Fibroblast of skin of right quadriceps (primary cell): ENCODE results near the gene PACS1.
A peak's percentile ranks its signal among the peaks of the same experiment; 100 is the strongest.

Experiments used
- DNase-seq: peaks from one replicate; pipeline ENCODE4 v3.0.0-alpha.2; 2013

PACS1 gene

DNA sequence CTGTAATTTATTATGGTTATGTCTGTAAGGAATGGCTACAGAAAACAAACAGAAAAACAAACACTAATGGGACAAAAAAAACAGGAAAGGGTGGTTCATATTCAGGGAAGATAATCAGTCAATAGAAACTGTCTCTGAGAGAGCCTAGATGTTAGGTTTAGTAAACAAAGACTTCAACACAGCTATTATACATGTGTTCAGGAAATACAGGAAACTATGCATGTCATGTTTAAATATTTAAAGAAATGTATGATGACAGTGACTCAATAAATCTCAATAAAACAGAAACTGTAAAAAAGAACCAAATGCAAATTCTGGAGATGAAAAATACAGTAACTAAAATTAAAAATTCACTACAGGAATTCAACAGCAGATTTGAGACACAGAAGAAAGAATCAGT lies 76.0 kb downstream of the PACS1 start:
- DNase-seq, result no peak

DNA sequence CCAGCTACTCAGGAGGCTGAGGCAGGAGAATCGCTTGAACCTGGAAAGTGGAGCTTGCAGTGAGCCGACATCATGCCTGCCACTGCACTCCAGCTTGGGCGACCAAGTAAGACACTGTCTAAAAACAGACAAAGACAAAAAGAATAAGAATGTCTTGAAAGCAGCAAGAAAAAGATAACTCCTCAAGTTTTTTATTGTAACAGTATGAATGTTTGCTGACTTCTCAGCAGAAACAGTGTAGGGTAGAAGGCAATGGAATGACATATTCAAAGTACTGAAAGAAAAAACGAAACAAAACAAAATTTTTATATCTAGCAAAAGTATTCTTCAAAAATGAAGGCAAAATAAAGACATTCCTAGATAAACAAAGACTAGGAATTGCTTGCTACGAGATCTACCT lies 76.9 kb downstream of the PACS1 start:
- no peak for DNase-seq

DNA sequence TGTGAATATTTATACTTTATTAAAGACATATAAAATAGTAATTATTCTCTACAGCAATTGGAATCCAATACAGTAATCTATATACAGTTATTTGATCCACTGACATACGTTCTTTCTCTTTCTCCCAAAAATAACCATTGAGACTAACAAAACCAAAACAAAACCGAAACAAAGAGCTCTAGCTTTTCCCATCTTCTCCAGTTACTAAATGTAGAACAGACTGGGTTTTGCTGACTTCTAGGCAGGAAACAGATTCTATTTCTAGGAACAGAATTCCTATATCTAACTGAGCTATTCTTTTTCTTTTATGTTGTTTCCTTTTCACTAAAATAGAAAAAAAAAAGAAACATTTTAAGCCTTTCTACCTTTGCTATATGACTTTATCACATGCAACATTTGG lies 80.1 kb downstream of the PACS1 start:
- no peak for DNase-seq

DNA sequence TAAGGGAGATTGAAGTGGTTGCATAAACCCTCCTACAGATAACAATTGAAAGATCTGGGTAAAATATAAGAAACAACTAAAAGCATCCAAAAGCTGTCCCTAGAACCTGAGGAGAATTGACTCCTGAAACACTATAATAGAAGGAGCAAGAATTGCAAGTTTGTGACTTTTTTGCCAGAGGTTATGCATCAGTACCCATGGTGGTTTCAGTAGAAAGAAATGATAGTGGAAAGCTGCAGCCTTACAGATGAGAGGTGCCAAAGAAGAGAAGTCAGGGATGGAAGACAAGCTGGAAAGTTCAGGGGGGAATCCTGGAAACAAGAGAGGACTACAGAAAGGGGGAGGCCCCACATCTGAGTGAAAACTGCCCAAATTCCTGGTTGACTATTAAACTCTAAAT lies 80.7 kb downstream of the PACS1 start:
- no peak for DNase-seq

DNA sequence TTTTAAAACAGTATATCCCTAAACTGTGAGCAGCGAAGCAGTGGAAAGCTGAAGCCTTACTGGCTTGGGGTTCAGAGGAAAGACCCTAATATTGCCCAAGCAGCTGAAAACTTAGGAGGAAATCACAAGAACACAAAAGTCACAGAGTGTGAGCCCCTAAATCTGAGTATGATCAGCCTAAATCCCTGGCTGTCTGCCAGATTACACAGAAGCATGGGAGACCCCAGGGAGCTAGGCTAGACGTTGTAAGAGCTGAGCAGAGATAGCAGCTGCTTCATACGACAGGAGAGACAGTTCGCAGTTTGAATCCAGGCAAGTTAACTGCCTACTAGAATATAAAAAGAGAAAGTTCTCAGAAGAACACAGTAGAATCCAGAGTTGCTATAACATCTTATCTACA lies 81.2 kb downstream of the PACS1 start:
- no peak for DNase-seq

DNA sequence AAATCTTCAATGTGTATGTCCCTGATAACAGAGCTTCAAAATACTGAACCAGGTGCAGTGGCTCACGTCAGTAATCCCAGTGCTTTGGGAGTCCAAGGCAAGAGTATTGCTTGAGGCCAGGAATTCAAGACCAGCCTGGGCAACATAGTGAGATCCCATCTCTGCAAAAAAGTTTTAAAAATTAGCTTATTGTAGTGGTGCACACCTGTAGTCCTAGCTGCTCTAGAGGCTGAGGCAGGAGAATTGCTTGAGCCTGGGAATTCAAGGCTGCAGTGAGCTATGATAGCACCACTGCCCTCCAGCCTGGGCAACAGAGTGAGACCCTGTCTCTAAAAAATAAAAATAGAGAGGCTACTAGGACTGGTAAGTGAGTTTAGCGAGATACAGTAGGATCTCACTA lies 84.0 kb downstream of the PACS1 start:
- no peak for DNase-seq

DNA sequence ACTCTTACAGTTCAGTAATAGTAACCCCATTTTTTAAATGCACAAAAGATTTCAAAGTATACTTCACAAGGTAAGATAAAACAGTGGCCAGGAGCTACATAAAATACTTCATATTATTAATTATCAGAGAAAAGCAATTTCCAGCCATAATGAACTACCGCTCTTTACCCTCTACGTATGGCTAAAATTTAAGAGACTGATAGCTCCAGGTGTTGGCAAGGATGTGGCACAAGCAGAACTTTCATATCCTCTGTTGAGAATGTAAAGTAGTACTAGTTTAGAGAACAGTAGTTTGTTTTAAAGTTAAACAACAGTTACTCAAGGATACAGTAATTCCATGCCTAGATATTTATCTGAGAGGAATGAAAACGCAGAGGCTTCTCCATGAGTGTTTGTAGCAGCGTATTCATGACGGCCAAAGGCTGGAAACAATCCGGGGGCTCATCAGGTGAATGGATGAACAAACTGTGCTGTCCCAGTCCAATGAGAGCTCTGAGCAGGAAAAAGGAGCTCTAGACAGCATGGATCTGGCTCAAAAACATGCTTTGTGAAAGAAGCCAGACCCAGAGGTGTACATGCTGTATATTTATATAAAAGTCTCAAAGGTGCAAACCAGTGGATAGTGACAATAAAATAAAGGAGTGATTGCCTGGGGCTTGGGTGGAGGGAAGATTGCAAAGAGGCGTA lies 85.5 kb downstream of the PACS1 start:
- no peak for DNase-seq

DNA sequence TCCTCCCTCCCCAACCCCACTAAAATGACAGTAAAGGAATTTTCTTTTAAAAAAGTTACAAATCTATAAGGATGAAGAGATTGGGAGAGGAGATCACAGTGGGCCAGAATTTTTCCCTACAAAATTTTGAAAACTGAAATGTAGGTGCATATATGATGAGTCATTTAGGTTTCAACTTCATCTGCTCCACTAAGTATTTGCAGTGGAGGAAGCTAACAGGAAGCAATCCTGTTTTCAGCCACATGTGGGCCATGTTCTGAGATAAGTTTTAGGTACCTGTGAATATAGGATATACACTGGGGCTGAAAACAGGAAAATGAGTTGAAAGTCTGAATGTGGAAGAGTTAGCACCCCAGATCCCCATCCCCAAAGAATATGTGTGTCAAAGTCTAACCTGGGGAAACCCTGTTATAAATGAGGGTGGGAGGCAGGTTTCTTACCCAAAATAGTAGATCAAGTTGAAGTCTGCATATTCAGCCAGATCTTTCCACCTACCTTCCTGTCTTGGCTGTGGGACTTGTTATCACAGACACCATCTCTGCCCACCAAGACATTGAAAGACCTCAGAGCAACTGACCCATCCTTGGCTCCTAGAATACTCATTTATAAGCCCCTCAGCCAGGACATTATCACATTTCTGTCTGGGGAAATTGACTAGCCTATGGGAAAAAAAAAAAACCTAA lies 87.3 kb downstream of the PACS1 start:
- DNase-seq, result no peak

DNA sequence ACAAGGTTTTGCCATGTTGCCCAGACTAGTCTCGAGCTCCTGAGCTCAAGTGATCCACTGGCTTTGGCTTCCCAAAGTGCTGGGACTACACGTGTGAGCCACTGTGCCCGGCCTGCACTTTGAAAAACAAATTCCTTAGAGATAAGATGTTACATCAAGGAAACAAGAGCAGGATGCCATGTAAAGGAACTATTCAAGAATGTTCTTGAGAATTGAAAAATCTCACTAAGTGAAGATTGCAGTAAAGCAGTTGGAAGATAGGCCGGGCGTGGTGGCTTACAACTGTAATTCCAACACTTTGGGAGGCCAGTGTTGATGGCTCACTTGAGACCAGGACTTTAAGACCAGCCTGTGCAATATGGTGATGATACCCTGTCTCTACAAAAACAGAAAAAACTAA lies 88.1 kb downstream of the PACS1 start:
- no peak for DNase-seq

DNA sequence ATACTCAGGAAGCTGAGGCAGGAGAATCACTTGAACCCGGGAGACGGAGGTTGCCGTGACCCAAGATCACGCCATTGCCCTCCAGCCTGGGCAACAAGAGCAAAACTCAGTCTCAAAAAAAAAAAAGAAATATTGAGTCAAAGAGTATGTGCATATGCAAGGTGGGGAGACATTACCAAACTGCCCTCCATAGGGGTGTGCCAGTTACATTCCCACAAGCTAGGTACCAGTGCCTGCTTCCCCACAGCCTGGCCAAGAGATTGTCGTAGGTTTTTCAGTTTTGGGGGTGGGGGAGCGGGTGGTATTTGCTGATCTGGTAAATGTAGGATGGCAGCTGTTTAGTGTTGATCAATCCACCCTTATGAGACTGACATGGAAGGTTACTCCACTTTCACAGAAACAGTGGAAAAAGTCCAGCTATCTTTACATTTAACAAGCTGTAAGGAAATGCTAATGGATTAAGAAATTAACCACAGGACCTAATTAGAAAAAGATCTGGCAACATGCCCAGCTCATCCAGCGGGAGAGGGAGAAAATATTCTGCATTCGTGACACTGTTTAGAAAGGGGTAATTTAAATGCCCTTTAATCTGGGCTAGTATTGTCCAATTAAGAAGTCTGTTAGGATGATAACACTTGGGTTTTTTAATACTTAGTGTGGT lies 89.4 kb downstream of the PACS1 start:
- DNase-seq, result peak; percentile 65

DNA sequence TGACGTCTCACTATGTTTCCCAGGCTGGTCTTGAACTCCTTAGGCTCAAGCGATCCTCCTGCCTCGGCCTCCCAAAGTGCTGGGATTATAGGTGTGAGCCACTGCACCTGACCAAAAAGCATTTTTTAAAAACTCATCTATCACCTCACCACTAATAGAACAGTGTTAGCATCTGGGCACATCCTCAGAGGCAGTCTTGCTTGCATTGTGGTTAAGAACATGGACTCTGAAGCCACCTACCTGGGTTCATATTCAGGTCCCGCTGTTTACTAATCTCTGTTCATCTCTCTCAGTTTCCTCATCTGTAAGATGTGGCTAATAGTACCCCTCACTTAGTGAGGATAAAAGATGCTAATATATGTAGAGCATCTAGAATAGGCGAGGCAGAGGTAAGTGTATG lies 90.6 kb downstream of the PACS1 start:
- no peak for DNase-seq

DNA sequence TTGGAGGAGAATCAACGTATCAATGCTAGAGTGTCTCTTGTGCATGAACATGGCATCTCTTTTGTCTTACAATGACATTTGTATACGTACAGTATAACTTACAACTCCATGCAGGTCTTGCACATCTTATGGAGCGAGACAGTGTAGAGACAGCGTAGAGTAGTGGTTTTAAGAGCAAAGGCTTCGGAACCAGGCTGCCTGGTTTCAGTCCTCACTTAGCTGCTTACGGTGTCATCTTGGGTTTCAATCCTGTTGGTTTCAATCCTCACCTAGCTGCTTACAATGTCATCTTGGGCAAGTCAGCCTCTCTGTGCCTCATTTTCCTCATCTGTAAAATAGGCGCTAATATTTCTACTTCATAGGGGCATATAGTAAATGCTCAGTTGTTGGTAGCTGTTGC lies 98.2 kb downstream of the PACS1 start:
- DNase-seq, result no peak

DNA sequence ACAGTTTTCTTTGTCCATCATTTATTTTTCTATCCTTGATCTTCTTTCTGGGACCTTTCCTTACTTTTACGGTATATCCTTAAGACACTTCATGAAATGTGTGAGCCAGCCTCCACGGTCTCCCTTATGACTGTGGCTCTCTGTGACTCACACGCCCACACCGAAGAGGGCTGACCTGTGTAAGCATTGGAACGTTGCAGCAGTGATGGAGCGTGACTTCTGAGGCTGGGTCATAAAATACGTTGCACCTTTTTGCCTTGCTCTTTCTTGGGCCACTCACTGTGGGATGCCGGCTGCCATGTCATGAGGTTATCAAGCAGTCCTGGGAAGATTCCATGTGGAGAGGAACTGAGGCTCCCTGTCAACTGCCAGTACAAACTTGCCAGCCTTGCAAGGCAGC lies 102.1 kb downstream of the PACS1 start:
- DNase-seq, result peak; percentile 31

DNA sequence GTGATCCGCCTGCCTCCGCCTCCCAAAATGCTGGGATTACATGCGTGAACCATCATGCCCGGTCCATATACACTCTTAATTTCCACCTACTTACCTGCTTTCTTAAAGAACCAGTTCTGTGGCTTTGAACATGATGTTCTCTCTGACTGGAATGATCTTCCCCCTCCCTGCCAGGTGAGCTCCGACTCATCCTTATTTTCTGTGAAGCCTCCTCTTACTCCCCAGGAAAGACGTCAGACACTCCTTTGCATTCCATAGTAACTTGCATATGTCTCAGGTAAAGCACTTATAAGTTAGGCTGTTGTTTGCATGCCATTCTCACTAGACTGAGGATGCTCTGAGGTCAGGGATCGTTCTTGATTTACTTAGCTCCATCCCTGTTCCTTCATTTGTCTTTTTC lies 106.6 kb downstream of the PACS1 start:
- no peak for DNase-seq

DNA sequence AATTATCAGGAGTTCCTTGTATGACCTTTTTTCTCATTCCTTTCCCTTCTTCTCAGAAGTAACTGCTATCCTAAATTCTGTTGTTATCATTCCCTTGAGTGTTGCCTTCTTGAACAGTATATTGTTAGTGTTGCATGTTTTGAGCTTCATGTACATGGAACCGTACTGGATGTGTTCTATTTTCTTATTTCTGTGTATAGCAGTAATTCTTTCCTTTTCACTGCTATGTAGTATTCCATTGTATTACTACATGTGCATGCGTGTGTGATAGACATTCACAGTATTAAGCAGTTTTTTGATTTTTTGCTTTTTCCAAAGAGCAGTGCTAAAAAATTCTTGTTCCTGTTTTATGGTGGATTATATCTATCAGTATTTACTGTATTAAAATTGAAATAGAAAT lies 108.1 kb downstream of the PACS1 start:
- DNase-seq, result no peak

DNA sequence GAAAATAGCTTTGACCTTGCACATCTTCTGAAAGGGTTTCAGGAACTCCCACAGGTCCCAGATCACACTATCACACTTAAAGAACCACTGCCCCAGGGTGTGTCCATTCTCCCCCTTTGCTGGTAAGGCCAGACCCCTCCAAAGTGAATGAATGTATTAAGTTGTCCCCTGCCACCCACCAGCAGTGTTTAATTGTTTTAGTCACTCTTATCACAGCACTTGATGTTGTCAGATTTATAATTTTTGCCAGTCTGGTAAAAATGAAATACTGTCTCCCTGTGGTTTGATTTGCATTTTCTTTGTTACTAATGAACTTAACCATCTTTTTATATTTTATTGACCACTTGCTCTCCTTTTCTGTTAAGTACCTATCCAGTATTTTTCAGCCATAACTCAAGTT lies 108.8 kb downstream of the PACS1 start:
- DNase-seq, result no peak

DNA sequence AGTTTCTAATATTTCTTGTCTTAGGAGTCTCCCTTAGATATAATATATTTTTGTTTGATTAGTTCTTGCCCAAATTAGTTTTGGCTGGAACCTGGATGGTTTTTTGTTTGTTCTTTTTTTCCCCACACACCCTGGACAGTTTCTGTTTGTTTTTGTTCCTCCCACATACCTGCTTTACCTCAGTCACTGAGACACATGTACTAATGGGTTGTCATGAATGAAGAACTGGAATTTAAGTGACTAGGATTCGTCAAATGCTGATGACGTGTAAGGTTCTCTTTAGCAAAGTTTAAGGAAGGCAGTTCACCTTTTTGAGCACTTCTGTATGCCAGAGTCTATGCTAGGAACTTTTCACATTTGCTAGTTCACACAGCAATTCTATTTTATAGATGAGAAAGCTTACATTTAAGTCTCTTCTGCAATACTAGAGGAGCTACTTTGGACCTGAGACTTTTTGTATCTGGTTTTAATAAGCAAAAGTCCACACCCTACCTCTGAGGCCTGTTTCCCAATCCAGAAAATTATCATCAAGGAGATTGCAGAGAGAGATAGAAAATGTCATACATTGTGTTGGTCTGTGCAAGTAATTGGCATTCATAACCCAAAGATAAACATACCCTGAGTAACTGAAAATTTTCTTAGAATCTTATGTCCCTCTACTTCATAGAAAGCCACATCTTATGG lies 111.7 kb downstream of the PACS1 start:
- no peak for DNase-seq

DNA sequence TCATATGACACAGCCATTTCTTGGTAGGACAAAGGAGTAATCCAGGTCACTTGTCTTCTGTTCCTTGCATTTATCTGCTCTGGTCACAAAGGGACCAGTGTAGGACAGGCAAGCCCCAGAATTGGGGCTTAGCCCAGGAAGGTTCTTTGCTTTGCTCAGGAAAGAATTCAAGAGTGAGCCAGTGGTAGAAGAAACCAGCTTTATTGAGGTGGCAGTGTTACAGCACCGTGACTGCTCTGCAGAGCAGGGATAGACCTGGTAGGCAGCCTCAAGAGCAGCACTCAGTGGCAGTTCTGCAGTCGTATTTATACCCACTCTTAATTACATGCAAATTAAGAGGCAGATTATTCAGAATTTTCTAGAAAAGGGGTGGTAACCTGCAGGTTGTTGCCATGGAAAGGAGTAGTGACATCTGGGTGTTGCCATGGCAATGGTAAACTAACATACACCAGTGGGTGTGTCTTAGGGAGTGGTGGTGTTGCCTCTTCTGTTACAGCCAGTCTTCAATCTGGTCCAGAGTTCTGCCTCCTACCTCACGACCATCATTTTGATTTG lies 113.5 kb downstream of the PACS1 start:
- no peak for DNase-seq

DNA sequence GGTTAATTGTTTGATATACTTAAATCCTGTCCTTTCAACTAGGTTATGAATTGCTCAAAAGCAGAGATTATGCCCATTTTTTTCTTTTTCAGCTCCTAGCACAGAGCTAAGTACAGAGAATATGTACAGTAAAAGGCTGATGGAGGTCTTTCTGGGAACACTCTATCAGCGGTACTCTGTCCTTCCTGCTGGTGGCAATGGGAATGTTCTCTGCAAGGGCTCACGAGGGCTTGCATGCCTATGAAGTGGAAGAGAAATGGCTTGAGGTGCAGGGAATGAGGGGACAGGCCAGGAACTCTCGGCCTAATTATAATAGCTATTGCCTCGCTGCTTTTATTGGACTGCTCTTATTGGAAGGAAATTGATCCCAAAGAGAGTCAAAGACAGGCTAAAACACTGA lies 114.7 kb downstream of the PACS1 start:
- no peak for DNase-seq

DNA sequence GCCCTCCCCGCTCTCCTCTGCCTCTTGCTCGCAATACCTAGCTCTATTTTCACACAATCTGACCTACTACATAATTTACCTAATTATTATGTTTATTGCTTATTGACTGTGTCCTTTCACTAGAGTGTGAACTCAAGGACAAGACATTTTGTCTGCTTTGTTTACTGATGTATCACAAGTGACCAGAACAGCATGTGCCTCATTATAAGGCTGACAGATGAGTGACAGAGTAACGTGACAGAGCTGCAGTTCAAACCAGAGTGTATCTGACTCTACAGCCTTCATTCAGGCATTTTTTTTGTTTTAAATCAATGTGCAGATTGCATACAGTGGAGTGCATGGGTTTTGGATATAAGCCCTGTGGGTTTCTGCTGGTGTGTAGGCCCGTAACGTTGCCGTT lies 116.4 kb downstream of the PACS1 start:
- no peak for DNase-seq

DNA sequence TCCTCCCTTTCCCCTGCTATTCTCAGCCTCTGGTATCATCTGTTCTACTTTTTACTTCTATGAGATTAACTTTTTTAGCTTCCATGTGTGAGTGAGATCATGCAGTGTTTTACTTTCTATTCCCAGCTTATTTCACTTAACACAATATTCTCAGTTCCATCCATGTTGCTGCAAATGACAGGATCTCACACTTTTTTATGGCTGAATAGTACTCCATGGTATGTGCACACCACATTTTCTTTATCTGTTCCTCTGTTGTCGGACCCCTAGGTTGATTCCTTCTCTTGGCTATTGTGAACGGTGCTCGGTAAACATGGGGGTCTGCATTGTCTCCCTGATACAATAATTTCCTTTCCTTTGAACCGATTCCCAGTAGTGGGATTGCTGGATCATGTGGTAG lies 117.4 kb downstream of the PACS1 start:
- no peak for DNase-seq

DNA sequence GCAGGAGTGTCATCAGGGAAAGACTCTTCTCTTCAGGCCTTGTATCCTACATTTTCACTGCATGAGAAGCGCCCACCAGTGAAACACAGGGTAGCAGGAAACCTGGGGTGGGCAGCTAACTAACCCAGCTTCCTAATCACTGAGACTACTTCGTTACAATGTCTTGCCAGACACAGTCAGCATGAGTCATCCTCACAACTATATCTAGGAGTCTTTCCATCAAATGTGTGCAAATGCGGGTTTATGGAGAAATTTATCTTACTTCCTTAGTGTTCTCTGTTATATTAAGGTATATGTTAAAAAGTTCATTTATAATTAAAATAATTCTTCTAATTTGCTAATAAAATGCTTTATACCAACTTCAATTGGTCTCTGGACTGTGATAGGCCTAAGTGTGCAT lies 118.5 kb downstream of the PACS1 start:
- DNase-seq, result peak; percentile 66

DNA sequence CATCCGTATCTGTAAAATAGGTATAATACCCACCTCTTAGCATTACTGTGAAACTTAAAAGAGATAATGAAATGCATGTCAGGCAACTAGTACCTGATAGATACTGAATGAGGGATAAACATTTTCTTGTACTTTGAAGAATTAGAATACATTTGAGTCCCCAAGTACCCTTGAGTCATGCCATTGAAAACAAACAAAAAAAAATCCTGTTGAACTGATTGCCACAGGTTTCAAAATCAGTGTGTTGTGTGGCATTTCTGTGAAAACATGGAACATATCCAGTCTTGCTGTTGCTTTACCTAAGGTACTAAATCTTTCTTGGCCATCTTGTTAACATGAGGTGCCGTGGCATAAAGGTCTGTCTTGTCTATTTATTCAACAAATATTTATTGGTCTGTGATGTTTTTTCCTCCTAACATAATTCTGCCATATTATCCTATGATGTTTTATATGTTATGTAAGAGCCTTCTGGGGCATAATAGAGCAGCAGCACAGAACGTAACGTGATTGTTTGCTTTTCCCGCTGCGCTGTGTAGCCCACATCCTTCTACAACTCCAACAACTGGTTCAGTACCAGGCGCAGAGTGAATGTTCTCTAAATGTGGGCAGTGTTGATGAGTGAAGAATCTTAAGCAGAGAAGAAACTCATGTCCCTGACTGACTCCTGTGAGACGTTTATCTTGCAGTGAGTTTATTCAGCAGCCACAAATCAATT lies 119.1 kb downstream of the PACS1 start:
- DNase-seq, result no peak
